ENCODE measurements around the gene CACNB4.

DNA sequence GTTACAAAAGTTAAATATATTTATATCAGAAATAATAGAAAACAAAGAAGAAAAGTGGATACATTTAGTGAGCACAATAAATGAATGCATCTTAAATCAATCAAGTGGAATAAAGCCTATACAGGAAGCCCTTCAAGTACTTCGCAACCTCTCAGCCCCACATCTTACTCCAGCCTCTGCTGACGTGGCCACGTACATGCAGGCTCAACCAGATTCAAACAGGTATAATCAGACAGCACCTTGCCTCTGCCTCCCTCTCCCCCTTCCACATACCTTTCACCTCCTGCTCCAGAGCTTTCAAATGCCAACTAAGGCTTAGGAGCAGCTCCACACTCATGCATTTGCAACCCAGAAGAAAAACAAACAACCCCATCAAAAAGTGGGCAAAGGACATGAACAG, 32.9 kb downstream of the CACNB4 start:
- TF ChIP-seq, protein P1, sequence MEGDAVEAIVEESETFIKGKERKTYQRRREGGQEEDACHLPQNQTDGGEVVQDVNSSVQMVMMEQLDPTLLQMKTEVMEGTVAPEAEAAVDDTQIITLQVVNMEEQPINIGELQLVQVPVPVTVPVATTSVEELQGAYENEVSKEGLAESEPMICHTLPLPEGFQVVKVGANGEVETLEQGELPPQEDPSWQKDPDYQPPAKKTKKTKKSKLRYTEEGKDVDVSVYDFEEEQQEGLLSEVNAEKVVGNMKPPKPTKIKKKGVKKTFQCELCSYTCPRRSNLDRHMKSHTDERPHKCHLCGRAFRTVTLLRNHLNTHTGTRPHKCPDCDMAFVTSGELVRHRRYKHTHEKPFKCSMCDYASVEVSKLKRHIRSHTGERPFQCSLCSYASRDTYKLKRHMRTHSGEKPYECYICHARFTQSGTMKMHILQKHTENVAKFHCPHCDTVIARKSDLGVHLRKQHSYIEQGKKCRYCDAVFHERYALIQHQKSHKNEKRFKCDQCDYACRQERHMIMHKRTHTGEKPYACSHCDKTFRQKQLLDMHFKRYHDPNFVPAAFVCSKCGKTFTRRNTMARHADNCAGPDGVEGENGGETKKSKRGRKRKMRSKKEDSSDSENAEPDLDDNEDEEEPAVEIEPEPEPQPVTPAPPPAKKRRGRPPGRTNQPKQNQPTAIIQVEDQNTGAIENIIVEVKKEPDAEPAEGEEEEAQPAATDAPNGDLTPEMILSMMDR (IDR thresholded peaks at IDR 0.05), result no peak
- TF ChIP-seq POLR2A (IDR thresholded peaks at IDR 0.05), result no peak
- no peak for TF ChIP-seq EP300 (IDR thresholded peaks at IDR 0.05)
